Neural cell (in vitro differentiated cells): ENCODE results near the gene FBXO40. TPM values are rescaled to one million over a fixed set of nuclear protein-coding genes. Genes with fewer than 3 reads are reported as not detected.

Source experiments
- H2AFZ ChIP-seq: fragments of 200-600, 300-800 bp; sonication (generic), shearing (Covaris generic); 2 replicates; pipeline ENCODE4 v1.6.0; 2014; ENCODE audit warnings: low read depth, mild to moderate bottlenecking, antibody characterized with exemption, low read length, moderate library complexity
- H3F3A ChIP-seq: fragments of 200-600 bp; shearing (Covaris generic); 2 replicates; pipeline ENCODE4 v1.6.1; 2016; ENCODE audit warnings: mild to moderate bottlenecking, moderate library complexity, mixed read lengths, antibody characterized with exemption, low read length; ENCODE audit not compliant: insufficient read depth, poor library complexity, severe bottlenecking
- H3K27ac ChIP-seq: fragments of 200-600, 300-800 bp; sonication (generic), shearing (Covaris generic); 2 replicates; pipeline ENCODE4 v1.5.1; 2014; ENCODE audit warnings: mild to moderate bottlenecking, low read length, moderate library complexity
- H3K27me3 ChIP-seq: fragments of 300-800, 200-600 bp; sonication (generic), shearing (Covaris generic); 2 replicates; pipeline ENCODE4 v1.6.0; 2014; ENCODE audit warnings: mild to moderate bottlenecking, low read depth, low read length, moderate library complexity; ENCODE audit not compliant: insufficient read depth
- H3K36me3 ChIP-seq: fragments of 300-800, 200-600 bp; sonication (generic), shearing (Covaris generic); 2 replicates; pipeline ENCODE4 v1.5.1; 2014; ENCODE audit warnings: mild to moderate bottlenecking, antibody characterized with exemption, low read length, moderate library complexity; ENCODE audit not compliant: insufficient read depth
- H3K4me2 ChIP-seq: fragments of 300-800, 200-600 bp; sonication (generic), shearing (Covaris generic); 2 replicates; pipeline ENCODE4 v1.6.0; 2014; ENCODE audit warnings: mild to moderate bottlenecking, low read length
- H3K4me3 ChIP-seq: fragments of 300-800, 200-600 bp; sonication (generic), shearing (Covaris generic); 2 replicates; pipeline ENCODE4 v1.5.1; 2014; ENCODE audit warnings: mild to moderate bottlenecking, low read length, moderate library complexity
- H3K79me2 ChIP-seq: fragments of 200-600 bp; shearing (Covaris generic); replicated peaks from 2 replicates; pipeline ENCODE4 v1.6.0; 2014; ENCODE audit warnings: mild to moderate bottlenecking, low read length, moderate library complexity; ENCODE audit not compliant: insufficient read depth
- H3K9ac ChIP-seq: fragments of 300-800, 200-600 bp; sonication (generic), shearing (Covaris generic); 2 replicates; pipeline ENCODE4 v1.6.1; 2016; ENCODE audit warnings: mild to moderate bottlenecking, low read length, mixed read lengths
- H3K9me2 ChIP-seq: fragments of 200-600 bp; shearing (Covaris generic); 2 replicates; pipeline ENCODE4 v1.6.1; 2016; ENCODE audit warnings: mild to moderate bottlenecking, low read length, mixed read lengths; ENCODE audit not compliant: insufficient read depth
- H3K9me3 ChIP-seq: fragments of 200-600, 300-800 bp; sonication (generic), shearing (Covaris generic); 2 replicates; pipeline ENCODE4 v1.6.1; 2016; ENCODE audit warnings: mild to moderate bottlenecking, mixed run types, low read length, moderate library complexity, mixed read lengths
- H4K20me1 ChIP-seq: fragments of 200-600 bp; shearing (Covaris generic); 2 replicates; pipeline ENCODE4 v1.6.1; 2016; ENCODE audit warnings: mild to moderate bottlenecking, mixed run types; ENCODE audit not compliant: insufficient read depth
- EP300 ChIP-seq: fragments of 450-650 bp; conservative IDR thresholded peaks from 2 replicates; pipeline ENCODE4 v1.6.1; 2014; ENCODE audit warnings: antibody characterized with exemption, mild to moderate bottlenecking, moderate library complexity; ENCODE audit not compliant: poor library complexity, severe bottlenecking
- EZH2 ChIP-seq: fragments of 200-600, 300-800 bp; shearing (Covaris generic), sonication (generic); IDR thresholded peaks from 2 replicates; pipeline ENCODE4 v1.6.1; 2014; ENCODE audit warnings: antibody characterized with exemption, low read length, borderline replicate concordance, mild to moderate bottlenecking; ENCODE audit not compliant: insufficient read depth, poor library complexity, severe bottlenecking
- MXI1 ChIP-seq: fragments of 450-650 bp; conservative IDR thresholded peaks from 2 replicates; pipeline ENCODE4 v1.6.1; 2014; ENCODE audit warnings: antibody characterized with exemption, mild to moderate bottlenecking; ENCODE audit not compliant: poor library complexity, severe bottlenecking
- POLR2AphosphoS5 ChIP-seq: IDR thresholded peaks from 2 replicates; pipeline ENCODE4 v1.6.1; 2012
- RAD21 ChIP-seq: fragments of 450-650 bp; conservative IDR thresholded peaks from 2 replicates; pipeline ENCODE4 v1.6.1; 2014; ENCODE audit warnings: antibody characterized with exemption, mild to moderate bottlenecking, moderate library complexity
- REST ChIP-seq: IDR thresholded peaks from 2 replicates; pipeline ENCODE4 v1.6.1; 2012; ENCODE audit warnings: borderline replicate concordance
- SMC3 ChIP-seq: fragments of 450-650 bp; conservative IDR thresholded peaks from 2 replicates; pipeline ENCODE4 v1.6.1; 2014; ENCODE audit warnings: antibody characterized with exemption, mild to moderate bottlenecking, moderate library complexity; ENCODE audit not compliant: poor library complexity
- TAF1 ChIP-seq: IDR thresholded peaks from 2 replicates; pipeline ENCODE4 v1.6.1; 2012; ENCODE audit warnings: low read depth
- polyA plus RNA-seq: library from polyadenylated mRNA; depleted of rRNA; stranded (reverse); fragments of >200 nt; gene quantifications from 2 replicates; pipeline ENCODE4 v1.2.3, GENCODE V29; 2014
- TF ChIP-seq, protein P1 (sequence below): fragments of 450-650 bp; IDR thresholded peaks from 2 replicates; pipeline ENCODE4 v1.5.1; 2014; ENCODE audit warnings: antibody characterized with exemption, mild to moderate bottlenecking, moderate library complexity; ENCODE audit not compliant: poor library complexity, severe bottlenecking

FBXO40 gene
- polyA plus RNA-seq, 1 donor from 2014 or later, result not detected

- TF ChIP-seq RAD21 (no peak), MXI1 (no peak), SMC3 (no peak), POLR2AphosphoS5 (no peak), EZH2 (no peak), REST (no peak), TAF1 (no peak), EP300 (no peak)
- TF ChIP-seq, protein P1, sequence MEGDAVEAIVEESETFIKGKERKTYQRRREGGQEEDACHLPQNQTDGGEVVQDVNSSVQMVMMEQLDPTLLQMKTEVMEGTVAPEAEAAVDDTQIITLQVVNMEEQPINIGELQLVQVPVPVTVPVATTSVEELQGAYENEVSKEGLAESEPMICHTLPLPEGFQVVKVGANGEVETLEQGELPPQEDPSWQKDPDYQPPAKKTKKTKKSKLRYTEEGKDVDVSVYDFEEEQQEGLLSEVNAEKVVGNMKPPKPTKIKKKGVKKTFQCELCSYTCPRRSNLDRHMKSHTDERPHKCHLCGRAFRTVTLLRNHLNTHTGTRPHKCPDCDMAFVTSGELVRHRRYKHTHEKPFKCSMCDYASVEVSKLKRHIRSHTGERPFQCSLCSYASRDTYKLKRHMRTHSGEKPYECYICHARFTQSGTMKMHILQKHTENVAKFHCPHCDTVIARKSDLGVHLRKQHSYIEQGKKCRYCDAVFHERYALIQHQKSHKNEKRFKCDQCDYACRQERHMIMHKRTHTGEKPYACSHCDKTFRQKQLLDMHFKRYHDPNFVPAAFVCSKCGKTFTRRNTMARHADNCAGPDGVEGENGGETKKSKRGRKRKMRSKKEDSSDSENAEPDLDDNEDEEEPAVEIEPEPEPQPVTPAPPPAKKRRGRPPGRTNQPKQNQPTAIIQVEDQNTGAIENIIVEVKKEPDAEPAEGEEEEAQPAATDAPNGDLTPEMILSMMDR, result no peak
- no peak overlapping the region for H3K9ac ChIP-seq
- H4K20me1 ChIP-seq, result no peaks in the 10 kb centered on the region
- H3K27me3 ChIP-seq, result no peaks in the 10 kb centered on the region
- no peak overlapping the region for H3K27ac ChIP-seq
- no peak overlapping the region for H2AFZ ChIP-seq
- no peaks in the 10 kb centered on the region for H3K79me2 ChIP-seq
- no peaks in the 10 kb centered on the region for H3K36me3 ChIP-seq
- no peak overlapping the region for H3K4me3 ChIP-seq
- no peak overlapping the region for H3K4me2 ChIP-seq
- H3F3A ChIP-seq, result no peaks in the 10 kb centered on the region
- H3K9me3 ChIP-seq, result no peaks in the 10 kb centered on the region
- H3K9me2 ChIP-seq, result no peaks in the 10 kb centered on the region
These were observed 31.0 kb upstream of the FBXO40 start for GRCh38 chr3:121562148-121562547.

DNA sequence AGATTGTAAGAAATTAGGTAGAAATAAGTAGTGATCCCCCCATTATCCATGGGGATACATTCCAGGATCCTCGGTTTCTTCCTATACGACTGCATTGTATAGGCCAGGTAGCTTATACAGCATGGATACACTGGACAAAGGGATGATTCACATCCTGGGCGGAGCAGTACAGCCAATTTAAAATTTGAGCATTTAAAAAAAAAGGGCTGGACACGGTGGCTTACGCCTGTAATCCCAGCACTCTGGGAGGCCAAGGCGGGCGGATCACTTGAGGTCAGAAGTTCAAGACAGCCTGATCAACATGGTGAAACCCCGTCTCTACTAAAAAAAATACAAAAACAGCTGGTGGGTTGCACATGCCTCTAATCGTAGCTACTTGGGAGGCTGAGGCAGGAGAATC, 26.4 kb upstream of the FBXO40 start:
- Histone ChIP-seq H3K9me3 (no peaks in the 10 kb centered on the region), H3K79me2 (no peaks in the 10 kb centered on the region), H3K9ac (no peak overlapping the region), H3K9me2 (no peaks in the 10 kb centered on the region), H3K36me3 (no peaks in the 10 kb centered on the region), H3K4me3 (no peak overlapping the region), H3K27ac (no peak overlapping the region), H3K27me3 (no peaks in the 10 kb centered on the region), H4K20me1 (no peaks in the 10 kb centered on the region), H2AFZ (no peak overlapping the region), H3K4me2 (no peak overlapping the region), H3F3A (no peaks in the 10 kb centered on the region)
- no peak for TF ChIP-seq REST
- TF ChIP-seq SMC3, result no peak
- no peak for TF ChIP-seq EZH2
- TF ChIP-seq MXI1, result no peak
- no peak for TF ChIP-seq TAF1
- TF ChIP-seq, protein P1, result no peak
- TF ChIP-seq POLR2AphosphoS5, result no peak
- no peak for TF ChIP-seq RAD21
- TF ChIP-seq EP300, result no peak
